Esophagus muscularis mucosa (tissue), 3 donors: Measurements from ENCODE around the gene SCLT1.

Source experiments
- CTCF ChIP-seq, 3 experiments: fragments of 200-600 bp in 2 of 3; fragments of 450-650 bp in 1 of 3; sonication (generic) in 2 of 3; IDR thresholded peaks; one replicate each; pipeline ENCODE4 v1.5.1; 2017 to 2019; ENCODE audit warnings: antibody characterized with exemption in 3 of 3, mild to moderate bottlenecking in 2 of 3, moderate library complexity in 1 of 3
- POLR2AphosphoS5 ChIP-seq, 2 donors: sonication (generic); formaldehyde crosslinking; IDR thresholded peaks; one replicate each; pipeline ENCODE4 v1.6.1; 2017; ENCODE audit warnings: antibody characterized with exemption in 2 of 2

- no peak for TF ChIP-seq CTCF (IDR thresholded peaks at IDR 0.05)
- no peak for TF ChIP-seq POLR2AphosphoS5 (IDR thresholded peaks at IDR 0.05)
Measured at GRCh38 chr4:129131343-129131742, 38.0 kb upstream of the SCLT1 start.
